Natural killer cell (primary cell): Measurements from ENCODE around the gene UQCRC2. TPM values are rescaled to one million over a fixed set of nuclear protein-coding genes. Genes with fewer than 3 reads are reported as not detected.

Experiments used
- ATAC-seq, 3 donors: fragments of 150-1000 bp in 2 of 3; fragments of 200-7000 bp in 1 of 3; cut with Tn5 transposase; 1 replicate in 1 of 3; 2 replicates in 2 of 3; pipeline ENCODE4 v1.10.0; 2021; ENCODE audit warnings: mild to moderate bottlenecking in 2 of 3, moderate library complexity in 2 of 3
- DNase-seq, 2 donors: peaks; one replicate each; pipeline versions ENCODE4 v3.0.0 to v3.0.0-alpha.2; 2013 to 2021; ENCODE audit warnings: mixed read lengths in 1 of 2
- H3K27ac ChIP-seq: one replicate; pipeline ENCODE4 v1.5.1; 2013; ENCODE audit warnings: mild to moderate bottlenecking, low read length
- H3K27me3 ChIP-seq: one replicate; pipeline ENCODE4 v1.6.1; 2013; ENCODE audit warnings: low read length; ENCODE audit not compliant: control insufficient read depth, insufficient read depth
- H3K36me3 ChIP-seq: one replicate; pipeline ENCODE4 v1.6.1; 2013; ENCODE audit warnings: low read length; ENCODE audit not compliant: control insufficient read depth, insufficient read depth
- H3K4me1 ChIP-seq: one replicate; pipeline ENCODE4 v1.6.1; 2013; ENCODE audit warnings: low read length; ENCODE audit not compliant: control insufficient read depth, insufficient read depth
- H3K4me3 ChIP-seq: one replicate; pipeline ENCODE4 v1.5.1; 2013; ENCODE audit warnings: low read length
- H3K9me3 ChIP-seq: one replicate; pipeline ENCODE4 v1.6.1; 2013; ENCODE audit warnings: low read length; ENCODE audit not compliant: control insufficient read depth, insufficient read depth
- H3K27ac Mint-ChIP-seq, 2 donors: one replicate each; pipeline ENCODE4 v1.8.0; 2022; ENCODE audit warnings: mild to moderate bottlenecking in 2 of 2, mixed read lengths in 2 of 2, moderate library complexity in 1 of 2
- H3K27me3 Mint-ChIP-seq, 2 donors: one replicate each; pipeline ENCODE4 v1.8.0; 2022; ENCODE audit warnings: low read depth in 2 of 2, mixed read lengths in 2 of 2
- H3K36me3 Mint-ChIP-seq: one replicate; pipeline ENCODE4 v1.8.0; 2022; ENCODE audit warnings: mixed read lengths
- H3K4me1 Mint-ChIP-seq, 2 donors: one replicate each; pipeline ENCODE4 v1.8.0; 2022; ENCODE audit warnings: mixed read lengths in 2 of 2
- H3K4me3 Mint-ChIP-seq: one replicate; pipeline ENCODE4 v1.8.0; 2022; ENCODE audit warnings: mild to moderate bottlenecking, moderate library complexity, mixed read lengths
- H3K9me3 Mint-ChIP-seq, 2 donors: one replicate each; pipeline ENCODE4 v1.8.0; 2022; ENCODE audit warnings: mixed read lengths in 2 of 2
- WGBS: methylation state at CpG from one replicate; pipeline ENCODE4 v1.1.7; 2013; ENCODE audit warnings: missing lambda C conversion rate; ENCODE audit not compliant: insufficient coverage; 5-methylcytosine and 5-hydroxymethylcytosine counted together
- intact Hi-C: fragments of 100-400 bp; cut with micrococcal nuclease; formaldehyde crosslinking; loops from one replicate; pipeline ENCODE4 v1.14.2; 2022
- total RNA-seq, 4 donors: library from RNA; stranded (reverse); fragments of 120-200 nt in 1 of 4; gene quantifications; one replicate each; pipeline versions ENCODE4 v1.2.3 to v1.2.4, GENCODE V29; 2013 to 2022
- TF ChIP-seq, protein P1 (sequence below): fragments of 200-600 bp; IDR thresholded peaks from one replicate; pipeline ENCODE4 v1.8.0; 2022; ENCODE audit warnings: antibody characterized with exemption

Gene UQCRC2
- total RNA-seq, 3 donors from 2014 or later (not counting 1 experiment from before 2014, with no cell fraction given) = 162 to 177 (median 177) TPM

DNA sequence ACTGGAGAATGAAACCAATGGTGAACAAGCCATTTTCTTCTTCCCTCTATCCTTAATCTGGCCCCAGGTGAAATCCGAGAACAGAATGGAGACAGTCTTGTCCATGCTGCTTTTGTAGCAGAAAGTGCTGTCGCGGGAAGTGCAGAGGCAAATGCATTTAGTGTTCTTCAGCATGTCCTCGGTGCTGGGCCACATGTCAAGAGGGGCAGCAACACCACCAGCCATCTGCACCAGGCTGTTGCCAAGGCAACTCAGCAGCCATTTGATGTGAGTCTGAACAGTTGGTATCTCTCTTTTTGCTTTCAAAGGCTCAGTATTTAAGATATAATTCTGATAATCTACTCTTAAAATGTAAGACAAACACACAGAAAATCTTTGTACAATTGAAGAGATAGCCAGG is 18.7 kb downstream of the UQCRC2 start:
- Mint-ChIP-seq H3K36me3 (peaks cover 15% of the 10 kb centered on the region), H3K9me3 (no peaks in the 10 kb centered on the region), H3K4me3 (no peak overlapping the region), H3K4me1 (peaks cover 0 to 3% of the 10 kb centered on the region in 2 donors), H3K27me3 (no peaks in the 10 kb centered on the region), H3K27ac (no peak overlapping the region)
- TF ChIP-seq, protein P1, sequence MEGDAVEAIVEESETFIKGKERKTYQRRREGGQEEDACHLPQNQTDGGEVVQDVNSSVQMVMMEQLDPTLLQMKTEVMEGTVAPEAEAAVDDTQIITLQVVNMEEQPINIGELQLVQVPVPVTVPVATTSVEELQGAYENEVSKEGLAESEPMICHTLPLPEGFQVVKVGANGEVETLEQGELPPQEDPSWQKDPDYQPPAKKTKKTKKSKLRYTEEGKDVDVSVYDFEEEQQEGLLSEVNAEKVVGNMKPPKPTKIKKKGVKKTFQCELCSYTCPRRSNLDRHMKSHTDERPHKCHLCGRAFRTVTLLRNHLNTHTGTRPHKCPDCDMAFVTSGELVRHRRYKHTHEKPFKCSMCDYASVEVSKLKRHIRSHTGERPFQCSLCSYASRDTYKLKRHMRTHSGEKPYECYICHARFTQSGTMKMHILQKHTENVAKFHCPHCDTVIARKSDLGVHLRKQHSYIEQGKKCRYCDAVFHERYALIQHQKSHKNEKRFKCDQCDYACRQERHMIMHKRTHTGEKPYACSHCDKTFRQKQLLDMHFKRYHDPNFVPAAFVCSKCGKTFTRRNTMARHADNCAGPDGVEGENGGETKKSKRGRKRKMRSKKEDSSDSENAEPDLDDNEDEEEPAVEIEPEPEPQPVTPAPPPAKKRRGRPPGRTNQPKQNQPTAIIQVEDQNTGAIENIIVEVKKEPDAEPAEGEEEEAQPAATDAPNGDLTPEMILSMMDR = no peak
- ATAC-seq = no peak
- no peaks in the 10 kb centered on the region for H3K9me3 ChIP-seq
- no peaks in the 10 kb centered on the region for H3K4me1 ChIP-seq
- intact Hi-C loops = no loop called here
- no peak overlapping the region for H3K27ac ChIP-seq
- no peaks in the 10 kb centered on the region for H3K27me3 ChIP-seq
- H3K36me3 ChIP-seq = peaks cover 93% of the 10 kb centered on the region
- 98% methylated on average over 4 of the region's 4 CpGs for WGBS
- H3K4me3 ChIP-seq = no peak overlapping the region
- no peak for DNase-seq

GRCh38 chr16:21973945-21974344 is 20.8 kb downstream of the UQCRC2 start:
- no CpG with 5 or more reads among the region's 2 CpGs for WGBS
- no peak overlapping the region for H3K4me3 Mint-ChIP-seq
- H3K27ac ChIP-seq = no peak overlapping the region
- H3K27me3 Mint-ChIP-seq = no peaks in the 10 kb centered on the region
- H3K27me3 ChIP-seq = no peaks in the 10 kb centered on the region
- no peaks in the 10 kb centered on the region for H3K9me3 Mint-ChIP-seq
- intact Hi-C loops = no loop called here
- H3K36me3 ChIP-seq = peaks cover 94% of the 10 kb centered on the region
- TF ChIP-seq, protein P1 = no peak
- H3K36me3 Mint-ChIP-seq = peaks cover 19% of the 10 kb centered on the region
- no peak overlapping the region for H3K4me3 ChIP-seq
- ATAC-seq (no peak), DNase-seq (no peak)
- H3K27ac Mint-ChIP-seq = no peak overlapping the region
- no peaks in the 10 kb centered on the region for H3K4me1 ChIP-seq
- peaks cover 0 to 3% of the 10 kb centered on the region in 2 donors for H3K4me1 Mint-ChIP-seq
- no peaks in the 10 kb centered on the region for H3K9me3 ChIP-seq

DNA sequence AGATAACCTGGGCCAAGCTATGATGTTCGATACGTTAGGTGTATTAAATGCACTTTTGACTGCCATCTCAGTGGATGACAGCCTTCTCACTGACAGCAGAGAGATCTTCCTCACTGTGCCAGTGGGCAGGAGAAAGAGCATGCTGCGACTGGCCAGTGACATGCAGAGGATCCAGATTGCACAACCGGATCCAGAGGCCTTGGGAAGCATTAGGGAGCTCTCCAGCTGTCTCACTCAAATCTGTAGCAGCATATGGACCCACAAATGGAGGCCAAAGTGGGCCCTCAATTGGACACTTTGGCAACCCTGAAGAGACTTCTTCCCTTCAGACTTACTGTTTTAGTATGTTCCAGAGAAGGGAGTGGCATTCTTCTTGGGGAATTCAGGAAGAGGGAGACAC is 26.9 kb downstream of the UQCRC2 start:
- 99% methylated on average over 4 of the region's 4 CpGs for WGBS
- no peak overlapping the region for H3K4me3 ChIP-seq
- TF ChIP-seq, protein P1 = no peak
- no peaks in the 10 kb centered on the region for H3K9me3 ChIP-seq
- H3K27ac ChIP-seq = no peak overlapping the region
- H3K9me3 Mint-ChIP-seq = no peaks in the 10 kb centered on the region
- H3K27ac Mint-ChIP-seq = no peak overlapping the region
- ATAC-seq (no peak), DNase-seq (no peak)
- H3K4me3 Mint-ChIP-seq = no peak overlapping the region
- H3K27me3 Mint-ChIP-seq = no peaks in the 10 kb centered on the region
- no peaks in the 10 kb centered on the region for H3K4me1 ChIP-seq
- H3K36me3 ChIP-seq = peaks cover 90% of the 10 kb centered on the region
- H3K4me1 Mint-ChIP-seq = no peaks in the 10 kb centered on the region
- peaks cover 33% of the 10 kb centered on the region for H3K36me3 Mint-ChIP-seq
- intact Hi-C loops = no loop called here
- no peaks in the 10 kb centered on the region for H3K27me3 ChIP-seq

GRCh38 chr16:21982108-21982507 is 28.9 kb downstream of the UQCRC2 start:
- no peak overlapping the region for H3K4me3 ChIP-seq
- peaks cover 28% of the 10 kb centered on the region for H3K36me3 Mint-ChIP-seq
- no peak for ATAC-seq

More at GRCh38 chr16:21982108-21982507, 28.9 kb downstream of the UQCRC2 start:
- TF ChIP-seq, protein P1 = no peak
- Mint-ChIP-seq H3K4me1 (no peaks in the 10 kb centered on the region), H3K9me3 (no peaks in the 10 kb centered on the region), H3K4me3 (no peak overlapping the region), H3K27ac (no peak overlapping the region), H3K27me3 (no peaks in the 10 kb centered on the region)
- H3K4me1 ChIP-seq = no peaks in the 10 kb centered on the region
- no peaks in the 10 kb centered on the region for H3K27me3 ChIP-seq
- H3K27ac ChIP-seq = no peak overlapping the region
- H3K9me3 ChIP-seq = no peaks in the 10 kb centered on the region
- DNase-seq = no peak
- 97% methylated on average over 5 of the region's 5 CpGs for WGBS
- H3K36me3 ChIP-seq = peaks cover 76% of the 10 kb centered on the region
- intact Hi-C loops = no loop called here
